ENCODE measurements around the gene LCE5A. TPM values are rescaled to one million over a fixed set of nuclear protein-coding genes. Genes with fewer than 3 reads are reported as not detected.
"Not testable (repeated sequence)": the region's sequence is repeated elsewhere in the genome, so short reads cannot be mapped to it uniquely, and the experiment has no call there.

Gene LCE5A
- total RNA-seq, 1 donor from 2014 or later, result not detected

- no peak for DNase-seq
These were observed 5.5 kb downstream of the LCE5A start for GRCh38 chr1:152516082-152516481.

- DNase-seq, result no peak
These were observed 6.7 kb downstream of the LCE5A start for GRCh38 chr1:152517237-152517811.

- no peak for DNase-seq
These were observed 9.2 kb downstream of the LCE5A start for GRCh38 chr1:152519851-152520250.

GRCh38 chr1:152520561-152521090, 10.0 kb downstream of the LCE5A start:
- no peak for DNase-seq

GRCh38 chr1:152525080-152525641, 14.6 kb downstream of the LCE5A start:
- DNase-seq, result no peak

- DNase-seq, result peak; percentile 33
These were observed 22.8 kb downstream of the LCE5A start for GRCh38 chr1:152533327-152533938.

GRCh38 chr1:152535774-152536173, 25.2 kb downstream of the LCE5A start:
- DNase-seq, result no peak

- DNase-seq, result no peak
These were observed 26.9 kb downstream of the LCE5A start for GRCh38 chr1:152537496-152537895.

GRCh38 chr1:152539901-152540300, 29.3 kb downstream of the LCE5A start:
- no peak for DNase-seq

- no peak for DNase-seq
These were observed 33.2 kb downstream of the LCE5A start for GRCh38 chr1:152543820-152544219.

- DNase-seq, result no peak
These were observed 36.1 kb downstream of the LCE5A start for GRCh38 chr1:152546704-152547103.

- DNase-seq, result not testable (repeated sequence)
These were observed 37.8 kb downstream of the LCE5A start for GRCh38 chr1:152548358-152548757.

Other genes starting within 250 kb of the LCE5A start
- 5.9 TPM for gene FLG, start 185.6 kb upstream of the LCE5A start, total RNA-seq
- 0.21 TPM for gene FLG2, start 150.8 kb upstream of the LCE5A start, total RNA-seq
- 26.0 TPM for gene CRNN, start 96.5 kb upstream of the LCE5A start, total RNA-seq
- gene CRCT1, start 3.7 kb downstream of the LCE5A start, total RNA-seq, result 4.0 TPM
- gene LCE3E, start 56.0 kb downstream of the LCE5A start, total RNA-seq, result not detected
- gene LCE3D, start 69.7 kb downstream of the LCE5A start, total RNA-seq, result not detected
- gene LCE3C, start 89.4 kb downstream of the LCE5A start, total RNA-seq, result not detected
- gene LCE3B, start 103.0 kb downstream of the LCE5A start, total RNA-seq, result not detected
- not detected for gene LCE3A, start 112.3 kb downstream of the LCE5A start, total RNA-seq
- gene LCE2D, start 152.6 kb downstream of the LCE5A start, total RNA-seq, result not detected
- not detected for gene LCE2C, start 164.5 kb downstream of the LCE5A start, total RNA-seq
- not detected for gene LCE2B, start 175.3 kb downstream of the LCE5A start, total RNA-seq
- not detected for gene LCE2A, start 187.5 kb downstream of the LCE5A start, total RNA-seq
- gene LCE4A, start 197.4 kb downstream of the LCE5A start, total RNA-seq, result not detected
- 0.21 TPM for gene KPRP, start 247.2 kb downstream of the LCE5A start, total RNA-seq

Measured in tongue (tissue), 2 donors.